HL-60 (cell line): ENCODE results near the gene LGR6.
"Not testable (repeated sequence)": the region's sequence is repeated elsewhere in the genome, so short reads cannot be mapped to it uniquely, and the experiment has no call there.

ENCODE experiments used
- DNase-seq, 2 experiments: peaks; one replicate each; pipeline ENCODE4 v3.0.0-alpha.2; 2010 to 2020; ENCODE audit warnings: low read depth in 1 of 2, low spot score in 1 of 2
- H3K27ac ChIP-seq: fragments of 250-450 bp; sonication (Bioruptor Pico); replicated peaks from 2 replicates; pipeline ENCODE4 v1.5.1; 2020; ENCODE audit warnings: mild to moderate bottlenecking, moderate library complexity
- H3K27me3 ChIP-seq: fragments of 250-450 bp; sonication (Bioruptor Pico); 2 replicates; pipeline ENCODE4 v1.5.1; 2021; ENCODE audit warnings: mild to moderate bottlenecking, moderate library complexity; ENCODE audit not compliant: insufficient read depth, poor library complexity, severe bottlenecking
- H3K4me3 ChIP-seq: replicated peaks from 2 replicates; pipeline ENCODE4 v1.5.1; 2011; ENCODE audit warnings: mild to moderate bottlenecking, control low read depth, low read length; ENCODE audit not compliant: insufficient read depth
- GABPA ChIP-seq: IDR thresholded peaks from 2 replicates; pipeline ENCODE4 v1.6.1; 2012; ENCODE audit warnings: low read depth
- POLR2AphosphoS5 ChIP-seq: IDR thresholded peaks from 2 replicates; pipeline ENCODE4 v1.6.1; 2012; ENCODE audit warnings: low read depth
- SPI1 ChIP-seq: IDR thresholded peaks from 2 replicates; pipeline ENCODE4 v1.6.1; 2012; ENCODE audit warnings: low read depth, mild to moderate bottlenecking, borderline replicate concordance
- TF ChIP-seq, protein P1 (sequence below): IDR thresholded peaks from one replicate; pipeline ENCODE4 v1.5.1; 2011; ENCODE audit warnings: low read length, control low read depth, inconsistent platforms; ENCODE audit not compliant: insufficient read depth
- TF ChIP-seq, protein P2 (sequence below): IDR thresholded peaks from 2 replicates; pipeline ENCODE4 v1.6.1; 2012; ENCODE audit warnings: low read depth; ENCODE audit not compliant: insufficient replicate concordance

Gene LGR6

DNA sequence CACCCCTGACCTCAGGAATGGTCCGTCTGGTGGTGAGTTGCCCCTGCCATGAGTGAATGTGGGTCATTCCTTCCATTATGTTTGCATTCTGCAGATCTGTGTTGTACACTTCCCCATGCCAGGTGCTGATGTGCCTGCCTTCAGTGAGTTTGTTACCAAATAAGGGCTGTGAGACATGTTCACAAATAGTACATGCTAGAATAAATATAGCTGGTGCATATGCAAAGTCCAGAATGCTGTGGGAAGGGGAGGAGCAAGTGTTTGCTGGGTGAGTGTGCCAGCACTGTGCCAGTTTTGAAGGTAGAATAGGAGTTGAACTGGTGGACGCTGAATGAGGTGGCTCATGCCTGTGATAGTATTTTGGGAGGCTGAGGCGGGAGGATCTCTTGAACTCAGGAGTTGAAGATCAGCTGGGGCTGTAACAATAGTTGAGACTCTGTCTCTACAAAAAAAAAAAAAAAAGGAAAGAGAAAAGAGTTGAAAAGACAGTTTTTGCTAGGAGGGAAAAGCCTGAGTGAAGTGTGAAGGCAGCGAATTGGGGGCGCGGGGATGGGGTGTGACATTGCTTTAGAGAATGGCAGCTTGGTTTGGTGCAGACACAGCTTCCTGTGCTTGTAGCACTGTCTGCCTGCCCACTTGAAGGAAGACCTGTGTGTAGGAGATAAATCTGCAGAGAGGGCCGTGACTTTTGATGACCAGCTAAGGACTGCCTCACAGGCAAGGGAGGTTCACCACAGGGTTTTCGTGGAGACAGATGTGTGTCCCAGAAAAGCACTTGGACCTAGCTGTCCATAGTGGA is 61.1 kb downstream of the LGR6 start:
- DNase-seq = no peak
- TF ChIP-seq, protein P1, sequence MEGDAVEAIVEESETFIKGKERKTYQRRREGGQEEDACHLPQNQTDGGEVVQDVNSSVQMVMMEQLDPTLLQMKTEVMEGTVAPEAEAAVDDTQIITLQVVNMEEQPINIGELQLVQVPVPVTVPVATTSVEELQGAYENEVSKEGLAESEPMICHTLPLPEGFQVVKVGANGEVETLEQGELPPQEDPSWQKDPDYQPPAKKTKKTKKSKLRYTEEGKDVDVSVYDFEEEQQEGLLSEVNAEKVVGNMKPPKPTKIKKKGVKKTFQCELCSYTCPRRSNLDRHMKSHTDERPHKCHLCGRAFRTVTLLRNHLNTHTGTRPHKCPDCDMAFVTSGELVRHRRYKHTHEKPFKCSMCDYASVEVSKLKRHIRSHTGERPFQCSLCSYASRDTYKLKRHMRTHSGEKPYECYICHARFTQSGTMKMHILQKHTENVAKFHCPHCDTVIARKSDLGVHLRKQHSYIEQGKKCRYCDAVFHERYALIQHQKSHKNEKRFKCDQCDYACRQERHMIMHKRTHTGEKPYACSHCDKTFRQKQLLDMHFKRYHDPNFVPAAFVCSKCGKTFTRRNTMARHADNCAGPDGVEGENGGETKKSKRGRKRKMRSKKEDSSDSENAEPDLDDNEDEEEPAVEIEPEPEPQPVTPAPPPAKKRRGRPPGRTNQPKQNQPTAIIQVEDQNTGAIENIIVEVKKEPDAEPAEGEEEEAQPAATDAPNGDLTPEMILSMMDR = no peak
- TF ChIP-seq SPI1 = no peak
- no peak for TF ChIP-seq GABPA
- TF ChIP-seq POLR2AphosphoS5 = no peak
- TF ChIP-seq, protein P2, sequence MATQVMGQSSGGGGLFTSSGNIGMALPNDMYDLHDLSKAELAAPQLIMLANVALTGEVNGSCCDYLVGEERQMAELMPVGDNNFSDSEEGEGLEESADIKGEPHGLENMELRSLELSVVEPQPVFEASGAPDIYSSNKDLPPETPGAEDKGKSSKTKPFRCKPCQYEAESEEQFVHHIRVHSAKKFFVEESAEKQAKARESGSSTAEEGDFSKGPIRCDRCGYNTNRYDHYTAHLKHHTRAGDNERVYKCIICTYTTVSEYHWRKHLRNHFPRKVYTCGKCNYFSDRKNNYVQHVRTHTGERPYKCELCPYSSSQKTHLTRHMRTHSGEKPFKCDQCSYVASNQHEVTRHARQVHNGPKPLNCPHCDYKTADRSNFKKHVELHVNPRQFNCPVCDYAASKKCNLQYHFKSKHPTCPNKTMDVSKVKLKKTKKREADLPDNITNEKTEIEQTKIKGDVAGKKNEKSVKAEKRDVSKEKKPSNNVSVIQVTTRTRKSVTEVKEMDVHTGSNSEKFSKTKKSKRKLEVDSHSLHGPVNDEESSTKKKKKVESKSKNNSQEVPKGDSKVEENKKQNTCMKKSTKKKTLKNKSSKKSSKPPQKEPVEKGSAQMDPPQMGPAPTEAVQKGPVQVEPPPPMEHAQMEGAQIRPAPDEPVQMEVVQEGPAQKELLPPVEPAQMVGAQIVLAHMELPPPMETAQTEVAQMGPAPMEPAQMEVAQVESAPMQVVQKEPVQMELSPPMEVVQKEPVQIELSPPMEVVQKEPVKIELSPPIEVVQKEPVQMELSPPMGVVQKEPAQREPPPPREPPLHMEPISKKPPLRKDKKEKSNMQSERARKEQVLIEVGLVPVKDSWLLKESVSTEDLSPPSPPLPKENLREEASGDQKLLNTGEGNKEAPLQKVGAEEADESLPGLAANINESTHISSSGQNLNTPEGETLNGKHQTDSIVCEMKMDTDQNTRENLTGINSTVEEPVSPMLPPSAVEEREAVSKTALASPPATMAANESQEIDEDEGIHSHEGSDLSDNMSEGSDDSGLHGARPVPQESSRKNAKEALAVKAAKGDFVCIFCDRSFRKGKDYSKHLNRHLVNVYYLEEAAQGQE = no peak
- no peak overlapping the region for H3K27ac ChIP-seq
- H3K27me3 ChIP-seq = peaks cover 6% of the 10 kb centered on the region
- H3K4me3 ChIP-seq = no peak overlapping the region

DNA sequence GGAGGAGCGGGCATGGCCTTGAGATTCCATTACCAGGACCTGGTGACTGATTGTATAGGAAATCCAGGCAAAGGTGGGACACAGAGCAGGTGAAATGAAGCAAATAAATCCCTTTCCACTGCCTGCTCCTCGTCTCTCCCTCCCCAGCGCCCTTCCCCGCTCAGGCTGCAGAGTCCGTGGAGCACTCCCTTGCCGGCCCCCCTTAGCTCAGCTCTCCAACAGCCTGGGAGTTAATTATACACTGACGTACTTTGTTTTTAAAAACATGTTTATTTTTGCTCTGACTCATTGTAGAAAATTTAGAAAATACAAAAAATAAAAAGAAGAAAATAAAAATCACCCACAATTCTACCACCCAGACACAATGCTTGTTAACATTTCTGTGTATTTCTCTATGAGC is 61.7 kb downstream of the LGR6 start:
- DNase-seq = no peak
- H3K4me3 ChIP-seq = no peak overlapping the region
- TF ChIP-seq, protein P1 = no peak
- TF ChIP-seq, protein P2 = no peak
- TF ChIP-seq GABPA = no peak
- no peak for TF ChIP-seq SPI1
- TF ChIP-seq POLR2AphosphoS5 = no peak
- no peak overlapping the region for H3K27ac ChIP-seq
- peaks cover 6% of the 10 kb centered on the region for H3K27me3 ChIP-seq

DNA sequence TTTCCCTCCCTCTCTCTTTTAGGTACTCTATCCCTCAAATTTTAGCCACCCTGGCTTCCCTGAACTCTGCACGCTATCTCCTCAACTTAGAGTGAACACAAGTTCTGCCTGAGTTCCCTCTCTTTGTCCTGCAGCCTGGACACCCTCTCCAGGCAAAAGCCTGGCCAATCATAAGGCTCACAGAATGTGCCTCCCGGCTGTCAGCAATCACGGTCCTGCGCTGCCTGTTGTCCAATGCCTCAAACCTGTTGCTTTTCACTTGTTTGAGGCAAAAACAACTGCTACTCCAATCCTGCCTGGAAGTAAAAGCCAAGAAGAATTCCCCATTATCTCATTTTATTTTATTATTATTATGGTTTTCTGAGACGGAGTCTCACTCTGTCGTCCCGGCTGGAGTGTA is 66.1 kb downstream of the LGR6 start:
- Histone ChIP-seq H3K27me3 (peaks cover 10% of the 10 kb centered on the region), H3K4me3 (no peak overlapping the region), H3K27ac (no peak overlapping the region)
- DNase-seq = no peak
- TF ChIP-seq, protein P2 = no peak
- TF ChIP-seq SPI1 (no peak), GABPA (no peak), POLR2AphosphoS5 (no peak)
- TF ChIP-seq, protein P1 = no peak

DNA sequence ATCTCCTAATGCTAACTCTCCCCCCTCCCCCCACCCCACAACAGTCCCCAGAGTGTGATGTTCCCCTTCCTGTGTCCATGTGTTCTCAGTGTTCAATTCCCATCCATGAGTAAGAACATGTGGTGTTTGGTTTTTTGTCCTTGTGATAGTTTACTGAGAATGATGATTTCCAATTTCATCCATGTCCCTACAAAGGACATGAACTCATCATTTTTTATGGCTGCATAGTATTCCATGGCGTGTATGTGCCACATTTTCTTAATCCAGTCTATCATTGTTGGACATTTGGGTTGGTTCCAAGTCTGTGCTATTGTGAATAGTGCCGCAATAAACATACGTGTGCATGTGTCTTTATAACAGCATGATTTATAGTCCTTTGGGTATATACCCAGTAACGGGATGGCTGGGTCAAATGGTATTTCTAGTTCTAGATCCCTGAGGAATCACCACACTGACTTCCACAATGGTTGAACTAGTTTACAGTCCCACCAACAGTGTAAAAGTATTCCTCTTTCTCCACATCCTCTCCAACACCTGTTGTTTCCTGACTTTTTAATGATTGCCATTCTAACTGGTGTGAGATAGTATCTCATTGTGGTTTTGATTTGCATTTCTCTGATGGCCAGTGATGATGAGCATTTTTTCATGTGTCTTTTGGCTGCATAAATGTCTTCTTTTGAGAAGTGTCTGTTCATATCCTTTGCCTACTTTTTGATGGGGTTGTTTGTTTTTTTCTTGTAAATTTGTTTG is 67.8 kb downstream of the LGR6 start:
- DNase-seq, H3K4me3 ChIP-seq, H3K27ac ChIP-seq: not testable (repeated sequence)
- peaks cover 13% of the 10 kb centered on the region for H3K27me3 ChIP-seq
